ENCODE results near the gene IL12RB1. TPM values are rescaled to one million over a fixed set of nuclear protein-coding genes. Genes with fewer than 3 reads are reported as not detected.

IL12RB1 gene
- total RNA-seq, result 0.16 TPM in 1 of 2 replicates, not detected in the other

DNA sequence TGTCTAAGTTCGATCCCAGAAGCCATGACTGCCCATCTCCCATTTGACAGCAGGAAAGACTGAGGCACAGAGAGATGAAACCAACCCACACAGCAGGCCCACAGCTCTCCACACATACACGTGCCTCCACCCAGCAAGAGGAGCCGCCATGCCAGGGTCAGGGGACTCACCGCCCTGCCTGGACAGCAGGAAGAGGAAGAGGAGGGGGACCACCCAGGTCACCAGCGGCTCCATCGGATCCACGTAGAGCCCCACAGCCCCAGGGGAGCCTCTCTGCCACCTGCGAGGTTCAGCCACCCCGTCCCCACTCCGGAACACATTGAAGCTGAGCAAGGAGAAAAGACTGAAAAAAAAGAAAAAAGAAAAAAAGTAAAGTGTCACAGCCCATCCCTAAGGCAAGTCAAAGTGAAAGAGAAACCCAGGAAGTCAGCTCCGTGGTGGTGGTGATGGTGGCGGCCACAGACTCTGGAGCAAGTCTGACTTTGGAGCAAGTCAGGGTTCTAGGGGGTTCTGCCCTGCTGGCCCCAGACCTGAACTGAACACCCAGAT, at the start of gene IL12RB1:
Gene IL12RB1, minus strand, starts transcription at position 345 of the 549 bp plus-strand sequence. Its CDS starts 111 bp downstream, at position 234.

GRCh38 chr19:18097217-18097992, 10.7 kb upstream of the IL12RB1 start, which contains the start of gene MAST3:
TSS of gene MAST3 (plus strand) at chr19:18097778. CDS start at chr19:18097793, 15 bp downstream.

Other genes starting within 250 kb of the IL12RB1 start
- 13.8 and 17.3 TPM in 2 replicates for gene JAK3, start 239.0 kb downstream of the IL12RB1 start, total RNA-seq
- 1,626 and 1,782 TPM in 2 replicates for gene RPL18A, start 227.0 kb downstream of the IL12RB1 start, total RNA-seq
- not detected in 2 replicates for gene SLC5A5, start 215.0 kb downstream of the IL12RB1 start, total RNA-seq
- 38.2 and 77.6 TPM in 2 replicates for gene CCDC124, start 153.9 kb downstream of the IL12RB1 start, total RNA-seq
- 0.90 TPM in 1 of 2 replicates, not detected in the other for gene KCNN1, start 119.8 kb downstream of the IL12RB1 start, total RNA-seq
- 11.7 and 67.3 TPM in 2 replicates for gene ARRDC2, start 78.8 kb downstream of the IL12RB1 start, total RNA-seq
- gene MAST3, start 10.8 kb upstream of the IL12RB1 start, total RNA-seq, result 2.3 and 6.8 TPM in 2 replicates
- 13.4 and 17.5 TPM in 2 replicates for gene PIK3R2, start 66.2 kb upstream of the IL12RB1 start, total RNA-seq
- 13.1 and 26.9 TPM in 2 replicates for gene IFI30, start 86.9 kb upstream of the IL12RB1 start, total RNA-seq
- 74.0 and 75.2 TPM in 2 replicates for gene MPV17L2, start 106.3 kb upstream of the IL12RB1 start, total RNA-seq
- 1.5 and 6.7 TPM in 2 replicates for gene RAB3A, start 117.1 kb upstream of the IL12RB1 start, total RNA-seq
- 3.2 and 5.2 TPM in 2 replicates for gene PDE4C, start 139.5 kb upstream of the IL12RB1 start, total RNA-seq
- 0.81 and 2.0 TPM in 2 replicates for gene IQCN, start 187.5 kb upstream of the IL12RB1 start, total RNA-seq
- 57.8 and 107 TPM in 2 replicates for gene JUND, start 194.7 kb upstream of the IL12RB1 start, total RNA-seq
- 162 and 199 TPM in 2 replicates for gene LSM4, start 236.1 kb upstream of the IL12RB1 start, total RNA-seq

Measured in cardiac atrium fibroblast (primary cell).